IMR-90 (cell line): ENCODE data around the gene COL28A1. TPM values are rescaled to one million over a fixed set of nuclear protein-coding genes. Genes with fewer than 3 reads are reported as not detected.

Experiments
- ATAC-seq: fragments of 200-7000 bp; cut with Tn5 transposase; 2 replicates; pipeline ENCODE4 v1.9.1; 2020; ENCODE audit warnings: low read depth, mild to moderate bottlenecking, moderate library complexity
- BruUV-seq: library from RNA; stranded (reverse); fragments of 400-500 nt; replicated peaks from 2 replicates; lab custom pipeline; 2021; lab: Mats Ljungman, UMichigan
- CTCF ChIA-PET: fragments of 300-600 bp; formaldehyde crosslinking; extraction: SDS; loops from one replicate; lab custom pipeline; 2021; ENCODE audit warnings: antibody characterized with exemption; lab: Yijun Ruan, JAX
- POLR2A ChIA-PET: fragments of 300-600 bp; sonication (Branson Sonifier 250); formaldehyde crosslinking; loops from one replicate; lab custom pipeline; 2022; ENCODE audit warnings: antibody characterized with exemption; ENCODE audit not compliant: unreplicated experiment; lab: Charles Lee
- DNase-seq: peaks from one replicate; pipeline ENCODE4 v3.0.0; 2013
- H2AFZ ChIP-seq: replicated peaks from 2 replicates; pipeline ENCODE3; 2013; ENCODE audit warnings: low read length, mild to moderate bottlenecking; ENCODE audit not compliant: poor library complexity
- H2AK5ac ChIP-seq: 2 replicates; pipeline ENCODE4 v1.6.1; 2013; ENCODE audit warnings: low read depth, low read length, inconsistent platforms
- H2AK9ac ChIP-seq: replicated peaks from 2 replicates; pipeline ENCODE3; 2013; ENCODE audit warnings: mild to moderate bottlenecking, low read depth, low read length, moderate library complexity; ENCODE audit not compliant: poor library complexity
- H2BK120ac ChIP-seq: 2 replicates; pipeline ENCODE4 v1.6.1; 2013; ENCODE audit warnings: low read depth, low read length, inconsistent platforms
- H2BK15ac ChIP-seq: 3 replicates; pipeline ENCODE4 v1.6.1; 2013; ENCODE audit warnings: low read depth, low read length, inconsistent platforms
- H2BK20ac ChIP-seq: 2 replicates; pipeline ENCODE4 v1.6.1; 2013; ENCODE audit warnings: low read depth, mild to moderate bottlenecking, inconsistent platforms, low read length, moderate library complexity
- H2BK5ac ChIP-seq: 2 replicates; pipeline ENCODE4 v1.6.1; 2013; ENCODE audit warnings: mild to moderate bottlenecking, low read depth, low read length, inconsistent platforms; ENCODE audit not compliant: poor library complexity, severe bottlenecking
- H3K14ac ChIP-seq: replicated peaks from 2 replicates; pipeline ENCODE4 v1.6.1; 2013; ENCODE audit warnings: low read depth, low read length, inconsistent platforms
- H3K18ac ChIP-seq: 2 replicates; pipeline ENCODE4 v1.6.1; 2013; ENCODE audit warnings: low read depth, low read length, control low read depth
- H3K23ac ChIP-seq: 2 replicates; pipeline ENCODE4 v1.6.1; 2013; ENCODE audit warnings: low read depth, low read length, inconsistent platforms
- H3K27ac ChIP-seq: 2 replicates; pipeline ENCODE4 v1.5.1; 2013; ENCODE audit warnings: mild to moderate bottlenecking, control low read depth, low read length; ENCODE audit not compliant: insufficient read depth
- H3K27me3 ChIP-seq: 2 replicates; pipeline ENCODE4 v1.6.1; 2013; ENCODE audit warnings: low read length; ENCODE audit not compliant: control insufficient read depth, insufficient read depth
- H3K36me3 ChIP-seq: 2 replicates; pipeline ENCODE4 v1.6.1; 2013; ENCODE audit warnings: low read length, mixed read lengths; ENCODE audit not compliant: control insufficient read depth, insufficient read depth
- H3K4ac ChIP-seq: 2 replicates; pipeline ENCODE4 v1.6.1; 2013; ENCODE audit warnings: low read depth, low read length, inconsistent platforms
- H3K4me1 ChIP-seq: 2 replicates; pipeline ENCODE4 v1.6.1; 2013; ENCODE audit warnings: low read length, mixed read lengths; ENCODE audit not compliant: control insufficient read depth, insufficient read depth
- H3K4me2 ChIP-seq: 2 replicates; pipeline ENCODE4 v1.6.1; 2013; ENCODE audit warnings: low read depth, mild to moderate bottlenecking, control low read depth, low read length, moderate library complexity
- H3K4me3 ChIP-seq: 2 replicates; pipeline ENCODE4 v1.5.1; 2013; ENCODE audit warnings: low read depth, mild to moderate bottlenecking, control low read depth, low read length, moderate library complexity; ENCODE audit not compliant: insufficient read depth
- H3K56ac ChIP-seq: 2 replicates; pipeline ENCODE4 v1.6.1; 2013; ENCODE audit warnings: low read length, inconsistent platforms; ENCODE audit not compliant: insufficient read depth; ENCODE audit errors: extremely low read depth
- H3K79me1 ChIP-seq, 2 experiments: 2 replicates each; pipeline ENCODE4 v1.6.1; 2013; ENCODE audit warnings: low read length in 2 of 2, inconsistent platforms in 1 of 2, low read depth in 1 of 2
- H3K9ac ChIP-seq: 2 replicates; pipeline ENCODE4 v1.6.1; 2013; ENCODE audit warnings: low read depth, low read length, control low read depth
- H3K9me1 ChIP-seq: 2 replicates; pipeline ENCODE4 v1.6.1; 2013; ENCODE audit warnings: low read length, inconsistent platforms; ENCODE audit not compliant: insufficient read depth
- H3K9me3 ChIP-seq: 2 replicates; pipeline ENCODE4 v1.6.1; 2013; ENCODE audit warnings: low read length; ENCODE audit not compliant: control insufficient read depth, insufficient read depth
- H4K20me1 ChIP-seq: 2 replicates; pipeline ENCODE4 v1.6.1; 2013; ENCODE audit warnings: low read length, inconsistent platforms; ENCODE audit not compliant: insufficient read depth
- H4K5ac ChIP-seq: 2 replicates; pipeline ENCODE4 v1.6.1; 2013; ENCODE audit warnings: mild to moderate bottlenecking, low read depth, low read length, control low read depth
- H4K8ac ChIP-seq, 2 experiments: 2 replicates each; pipeline ENCODE4 v1.6.1; 2013; ENCODE audit warnings: low read depth in 2 of 2, low read length in 2 of 2, control low read depth in 1 of 2, inconsistent platforms in 1 of 2
- H4K91ac ChIP-seq: 2 replicates; pipeline ENCODE4 v1.6.1; 2013; ENCODE audit warnings: low read depth, low read length, inconsistent platforms; ENCODE audit not compliant: insufficient read depth
- BHLHE40 ChIP-seq: fragments of 150-350 bp; IDR thresholded peaks from 2 replicates; pipeline ENCODE4 v1.6.1; 2016; ENCODE audit warnings: mild to moderate bottlenecking, low read depth, low read length
- CEBPB ChIP-seq: IDR thresholded peaks from 2 replicates; pipeline ENCODE4 v1.6.1; 2012; ENCODE audit warnings: low read depth, low read length, improper control_type of control experiment
- CHD1 ChIP-seq: IDR thresholded peaks from 2 replicates; pipeline ENCODE4 v1.6.1; 2012; ENCODE audit warnings: low read depth, low read length, improper control_type of control experiment
- CTCF ChIP-seq: conservative IDR thresholded peaks from 2 replicates; pipeline ENCODE4 v1.5.1; 2012; ENCODE audit warnings: mild to moderate bottlenecking, low read depth, low read length, improper control_type of control experiment
- ELK1 ChIP-seq: fragments of 150-350 bp; IDR thresholded peaks from 2 replicates; pipeline ENCODE4 v1.6.1; 2016; ENCODE audit warnings: low read depth, mild to moderate bottlenecking, low read length, moderate library complexity, borderline replicate concordance
- FOS ChIP-seq: fragments of 150-350 bp; IDR thresholded peaks from 2 replicates; pipeline ENCODE4 v1.6.1; 2016; ENCODE audit warnings: low read depth, low read length
- MAFK ChIP-seq: IDR thresholded peaks from 2 replicates; pipeline ENCODE4 v1.6.1; 2012; ENCODE audit warnings: low read depth, low read length, improper control_type of control experiment
- MAZ ChIP-seq: IDR thresholded peaks from 2 replicates; pipeline ENCODE4 v1.6.1; 2012; ENCODE audit warnings: low read depth, mild to moderate bottlenecking, low read length, improper control_type of control experiment, moderate library complexity, borderline replicate concordance
- MXI1 ChIP-seq: IDR thresholded peaks from 2 replicates; pipeline ENCODE4 v1.6.1; 2012; ENCODE audit warnings: low read depth, mild to moderate bottlenecking, low read length, moderate library complexity, borderline replicate concordance
- NFE2L2 ChIP-seq: fragments of 150-350 bp; IDR thresholded peaks from 2 replicates; pipeline ENCODE4 v1.6.1; 2016; ENCODE audit warnings: low read depth, mild to moderate bottlenecking, low read length
- POLR2A ChIP-seq: IDR thresholded peaks from 2 replicates; pipeline ENCODE4 v1.6.1; 2012; ENCODE audit warnings: mild to moderate bottlenecking, low read depth, low read length
- RAD21 ChIP-seq: IDR thresholded peaks from 2 replicates; pipeline ENCODE4 v1.6.1; 2012; ENCODE audit warnings: low read length, improper control_type of control experiment
- SMC3 ChIP-seq: fragments of 150-350 bp; IDR thresholded peaks from 2 replicates; pipeline ENCODE4 v1.6.1; 2016; ENCODE audit warnings: low read depth, mild to moderate bottlenecking, antibody characterized with exemption, low read length, moderate library complexity
- USF2 ChIP-seq: fragments of 150-350 bp; IDR thresholded peaks from 2 replicates; pipeline ENCODE4 v1.6.1; 2017; ENCODE audit warnings: mild to moderate bottlenecking, antibody characterized with exemption, low read length, low read depth
- WGBS, 2 experiments: methylation state at CpG; one replicate each; pipeline versions ENCODE4 v1.1.5 to v1.1.7; 2013; ENCODE audit warnings: missing lambda C conversion rate in 2 of 2; ENCODE audit not compliant: insufficient read length in 1 of 2; ENCODE audit errors: extremely low coverage in 2 of 2; 5-methylcytosine and 5-hydroxymethylcytosine counted together
- dilution Hi-C: fragments of 300-500 bp; cut with HindIII; formaldehyde crosslinking; loops from one replicate; pipeline ENCODE4 v1.14.3; 2018; ENCODE audit warnings: low sequenced_read_pairs; ENCODE audit not compliant: unreplicated experiment
- in situ Hi-C: fragments of 300-500 bp; cut with MboI; formaldehyde crosslinking; loops from 3 replicates; pipeline ENCODE4 v1.14.3; 2019; ENCODE audit warnings: low sequenced_read_pairs, inconsistent platforms, mixed read lengths
- intact Hi-C: fragments of 100-400 bp; cut with micrococcal nuclease; formaldehyde crosslinking; loops from 2 replicates; pipeline ENCODE4 v1.10.0; 2022
- polyA plus RNA-seq, 3 experiments: library from polyadenylated mRNA; depleted of rRNA; stranded (reverse); fragments of >200 nt; gene quantifications; 2 replicates each; pipeline ENCODE4 v1.2.3, GENCODE V29; 2012; ENCODE audit warnings: low replicate concordance in 1 of 3
- total RNA-seq: library from RNA; depleted of rRNA; stranded (reverse); fragments of >200 nt; gene quantifications from 2 replicates; pipeline ENCODE4 v1.2.3, GENCODE V29; 2012

COL28A1 gene
- total and polyA plus RNA-seq, 2 of the 4 experiments (the other 2 are of a cell fraction) = under 0.01 to 0.05 TPM

- H2BK120ac ChIP-seq = no peak overlapping the region
- no peak overlapping the region for H4K8ac ChIP-seq
- ChIA-PET CTCF (no interaction called here), POLR2A (no interaction called here)
- H3K4ac ChIP-seq = no peak overlapping the region
- H3K27me3 ChIP-seq = no peaks in the 10 kb centered on the region
- H2BK20ac ChIP-seq = no peak overlapping the region
- in situ Hi-C loops (no loop called here), dilution Hi-C loops (no loop called here), intact Hi-C loops (no loop called here)
- H4K91ac ChIP-seq = no peak overlapping the region
- no peak overlapping the region for H2AK5ac ChIP-seq
- no peak overlapping the region for H3K14ac ChIP-seq
- H3K9me3 ChIP-seq = no peaks in the 10 kb centered on the region
- H3K18ac ChIP-seq = no peak overlapping the region
- H3K9ac ChIP-seq = no peak overlapping the region
- DNase-seq (no peak), ATAC-seq (no peak)
- no TSS peak for BruUV-seq
- H3K9me1 ChIP-seq = no peaks in the 10 kb centered on the region
- H2BK15ac ChIP-seq = no peak overlapping the region
- H2AK9ac ChIP-seq = no peak overlapping the region
- no peaks in the 10 kb centered on the region for H3K79me1 ChIP-seq
- H2AFZ ChIP-seq = no peak overlapping the region
- no peaks in the 10 kb centered on the region for H4K20me1 ChIP-seq
- TF ChIP-seq MXI1 = no peak
- no peak for TF ChIP-seq MAZ
- no peak for TF ChIP-seq SMC3
- TF ChIP-seq BHLHE40 = no peak
- no peak for TF ChIP-seq MAFK
- no peak for TF ChIP-seq POLR2A
- TF ChIP-seq CTCF = no peak
- TF ChIP-seq CHD1 = no peak
- no peak for TF ChIP-seq NFE2L2
- no peak for TF ChIP-seq USF2
- TF ChIP-seq CEBPB = no peak
- no peak for TF ChIP-seq FOS
- no peak for TF ChIP-seq RAD21
- TF ChIP-seq ELK1 = no peak
- no peaks in the 10 kb centered on the region for H3K4me1 ChIP-seq
- H3K4me2 ChIP-seq = no peak overlapping the region
- H3K4me3 ChIP-seq = no peak overlapping the region
- WGBS, 2 experiments = no CpG with 5 or more reads among the region's 3 CpGs
- H3K23ac ChIP-seq = no peak overlapping the region
- H3K36me3 ChIP-seq = no peaks in the 10 kb centered on the region
- H2BK5ac ChIP-seq = no peak overlapping the region
- H4K5ac ChIP-seq = no peak overlapping the region
- no peak overlapping the region for H3K56ac ChIP-seq
- H3K27ac ChIP-seq = no peak overlapping the region
Measured at GRCh38 chr7:7324698-7325097, 211.0 kb downstream of the COL28A1 start.
